ENCODE measurements around the gene IFNGR2.
"Not testable (repeated sequence)": the region's sequence is repeated elsewhere in the genome, so short reads cannot be mapped to it uniquely, and the experiment has no call there.

The IFNGR2 gene

GRCh38 chr21:33377221-33377920 lies 25.8 kb upstream of the IFNGR2 start:
- no peak for DNase-seq

GRCh38 chr21:33378081-33378480 lies 25.1 kb upstream of the IFNGR2 start:
- DNase-seq = no peak

GRCh38 chr21:33379934-33380333 lies 23.3 kb upstream of the IFNGR2 start:
- DNase-seq = not testable (repeated sequence)

GRCh38 chr21:33380483-33380998 lies 22.7 kb upstream of the IFNGR2 start:
- no peak for DNase-seq

DNA sequence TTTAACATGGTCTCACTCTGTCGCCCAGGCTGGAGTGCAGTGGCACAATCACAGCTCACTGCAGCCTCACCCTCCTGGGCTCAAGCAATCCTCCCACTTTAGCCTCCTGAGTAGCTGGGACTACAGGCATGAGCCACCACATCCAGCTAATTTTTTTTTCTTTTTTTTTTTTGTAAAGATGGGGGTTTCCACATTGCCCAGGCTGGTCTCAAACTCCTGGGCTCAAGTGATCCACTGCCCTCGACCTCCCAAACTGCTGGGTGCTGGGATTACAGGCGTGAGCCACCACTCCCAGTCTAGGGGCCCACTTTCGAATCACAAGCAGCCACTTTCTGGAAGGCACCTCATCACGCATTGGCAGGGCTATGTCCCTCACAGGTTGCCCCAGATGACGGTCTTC lies 21.8 kb upstream of the IFNGR2 start:
- DNase-seq = not testable (repeated sequence)

DNA sequence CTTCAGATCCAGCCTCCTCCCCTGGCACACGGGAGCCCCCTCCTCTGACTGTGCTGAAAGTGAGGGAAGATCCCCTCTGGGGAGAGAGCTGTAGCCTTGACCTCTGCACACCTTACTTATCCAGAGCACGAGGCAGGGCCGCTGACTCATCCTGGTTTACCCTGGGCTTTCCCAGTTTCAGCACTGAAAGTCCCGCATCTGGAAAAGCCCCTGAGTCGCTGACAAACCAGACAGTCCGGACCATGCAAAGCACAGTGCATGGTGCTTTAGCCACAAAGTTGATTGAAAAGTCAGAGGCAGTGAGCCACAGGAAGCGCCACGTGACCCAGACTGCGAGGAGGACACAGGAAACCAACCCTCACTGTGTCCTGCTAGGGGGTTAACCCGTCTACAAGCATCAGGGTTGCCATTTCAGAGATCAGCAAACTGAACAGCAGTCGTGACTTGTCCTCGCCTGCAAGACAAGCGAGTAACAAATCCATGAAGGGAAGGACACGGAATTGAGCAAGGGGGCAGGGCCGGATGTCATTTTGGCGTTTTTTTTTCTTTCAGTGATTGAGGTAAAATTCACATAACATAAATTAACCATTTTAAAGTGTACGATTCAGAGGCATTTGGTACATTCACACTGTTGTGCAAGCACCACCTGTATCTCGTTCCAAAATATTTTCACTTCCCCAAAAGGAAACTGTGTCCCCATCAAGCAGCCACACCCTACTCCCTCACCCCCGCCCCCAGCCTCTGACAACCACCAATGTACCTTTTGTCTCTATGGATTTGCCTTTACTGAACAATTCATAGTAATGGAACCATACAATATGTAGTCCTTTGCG lies 19.9 kb upstream of the IFNGR2 start:
- DNase-seq = no peak

DNA sequence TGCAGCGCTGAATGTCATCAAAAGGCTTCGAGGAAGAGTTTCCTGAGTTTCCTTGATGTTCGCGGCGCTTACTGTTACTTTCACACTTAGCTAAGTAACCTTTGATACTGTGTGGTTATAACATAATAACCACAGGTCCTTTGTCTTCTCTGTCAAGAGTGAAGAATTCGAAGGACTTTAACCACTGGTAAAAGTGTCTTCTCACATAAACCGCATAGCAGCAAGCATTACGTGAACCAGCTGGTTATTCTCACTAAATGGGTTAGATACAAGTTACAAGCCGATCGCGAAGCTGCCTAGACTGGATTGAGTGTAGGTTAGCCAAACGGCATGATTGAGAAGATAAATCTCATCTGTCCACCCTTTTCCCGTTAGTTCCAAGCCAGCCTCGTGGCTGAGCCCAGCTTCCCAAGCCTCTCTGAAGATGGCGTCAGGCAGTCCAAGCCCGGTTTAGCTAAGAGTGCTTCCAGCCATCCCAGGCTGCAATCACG lies 18.3 kb upstream of the IFNGR2 start:
- no peak for DNase-seq

DNA sequence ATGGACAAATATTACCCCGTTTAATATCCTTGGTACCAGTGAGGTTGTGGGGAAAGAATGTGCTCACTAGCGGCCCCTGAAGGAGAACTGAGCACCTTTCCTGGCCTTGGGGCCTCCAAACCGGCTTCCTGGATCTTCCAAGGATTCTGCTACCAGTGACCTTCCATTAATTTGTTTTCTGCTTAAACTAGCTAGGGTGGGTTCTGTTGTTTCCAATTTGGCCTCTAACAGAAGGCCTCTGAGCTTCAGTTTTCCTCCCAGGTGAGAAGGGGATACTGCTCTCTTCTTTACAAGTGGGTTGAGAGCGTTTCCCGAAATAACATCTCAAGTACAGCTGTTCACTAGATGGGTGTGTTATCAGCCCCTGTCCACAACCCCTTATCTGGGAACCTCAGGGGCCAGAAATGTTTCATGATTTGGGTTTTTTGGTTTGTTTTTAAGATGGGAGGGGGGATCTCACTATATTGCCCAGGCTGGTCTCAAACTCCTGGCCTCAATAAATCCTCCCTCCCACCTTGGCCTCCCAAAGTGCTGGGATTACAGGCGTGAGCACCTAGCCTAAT lies 16.9 kb upstream of the IFNGR2 start:
- no peak for DNase-seq

DNA sequence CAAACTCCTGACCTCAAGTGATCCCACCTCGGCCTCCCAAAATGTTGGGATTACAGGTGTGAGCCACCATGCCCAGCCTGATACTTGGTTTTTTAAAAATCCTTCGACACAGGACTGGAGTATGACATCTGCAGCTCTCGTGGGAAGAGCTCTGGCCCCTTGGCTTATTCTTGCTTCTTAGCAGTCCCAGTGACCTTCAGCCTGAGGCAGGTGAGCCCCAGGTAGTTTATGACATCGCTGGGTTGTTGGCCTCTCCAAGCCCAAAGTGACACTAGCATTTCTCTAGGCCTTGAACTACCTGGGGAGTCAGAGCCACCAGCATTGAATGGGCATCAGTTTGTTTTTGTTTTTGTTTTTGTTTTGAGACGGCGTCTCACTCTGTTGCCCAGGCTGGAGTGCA lies 15.9 kb upstream of the IFNGR2 start:
- DNase-seq = no peak

GRCh38 chr21:33388188-33388587 lies 15.0 kb upstream of the IFNGR2 start:
- no peak for DNase-seq

DNA sequence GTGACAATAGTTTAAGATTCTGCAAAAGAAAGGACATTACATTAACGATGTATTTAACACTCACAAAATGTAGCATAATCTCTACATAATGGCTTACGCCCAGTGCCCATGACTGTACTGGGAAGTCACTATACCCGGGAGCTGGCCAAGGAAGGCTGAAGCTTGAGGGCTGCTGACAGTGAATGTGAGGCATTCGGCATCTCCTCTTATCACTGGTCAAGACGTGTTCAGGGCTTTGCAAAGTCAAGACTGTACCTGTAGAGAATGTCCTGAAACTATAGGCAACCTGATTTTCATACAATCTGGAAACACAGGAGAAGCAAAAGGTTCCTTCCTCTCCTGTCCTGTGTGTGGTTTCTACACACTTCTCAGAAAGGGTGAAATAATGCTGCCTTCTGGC lies 12.7 kb upstream of the IFNGR2 start:
- DNase-seq = no peak

DNA sequence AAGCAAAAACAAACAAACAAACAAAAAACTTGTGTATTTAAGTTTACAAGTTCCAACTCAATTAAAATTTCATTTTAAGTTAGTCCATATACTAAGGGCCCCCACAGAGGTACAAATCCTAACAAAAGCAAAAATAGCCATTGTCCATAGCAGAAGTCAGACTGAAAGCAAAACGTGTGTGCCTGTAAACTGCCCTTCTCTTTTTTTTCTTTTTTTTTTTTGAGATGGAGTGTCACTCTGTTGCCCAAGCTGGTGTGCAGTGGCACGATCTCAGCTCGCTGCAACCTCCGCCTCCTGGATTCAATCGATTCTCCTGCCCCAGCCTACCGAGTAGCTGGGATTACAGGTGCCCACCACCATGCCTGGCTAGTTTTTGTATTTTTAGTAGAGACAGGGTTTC lies 11.6 kb upstream of the IFNGR2 start:
- DNase-seq = no peak

DNA sequence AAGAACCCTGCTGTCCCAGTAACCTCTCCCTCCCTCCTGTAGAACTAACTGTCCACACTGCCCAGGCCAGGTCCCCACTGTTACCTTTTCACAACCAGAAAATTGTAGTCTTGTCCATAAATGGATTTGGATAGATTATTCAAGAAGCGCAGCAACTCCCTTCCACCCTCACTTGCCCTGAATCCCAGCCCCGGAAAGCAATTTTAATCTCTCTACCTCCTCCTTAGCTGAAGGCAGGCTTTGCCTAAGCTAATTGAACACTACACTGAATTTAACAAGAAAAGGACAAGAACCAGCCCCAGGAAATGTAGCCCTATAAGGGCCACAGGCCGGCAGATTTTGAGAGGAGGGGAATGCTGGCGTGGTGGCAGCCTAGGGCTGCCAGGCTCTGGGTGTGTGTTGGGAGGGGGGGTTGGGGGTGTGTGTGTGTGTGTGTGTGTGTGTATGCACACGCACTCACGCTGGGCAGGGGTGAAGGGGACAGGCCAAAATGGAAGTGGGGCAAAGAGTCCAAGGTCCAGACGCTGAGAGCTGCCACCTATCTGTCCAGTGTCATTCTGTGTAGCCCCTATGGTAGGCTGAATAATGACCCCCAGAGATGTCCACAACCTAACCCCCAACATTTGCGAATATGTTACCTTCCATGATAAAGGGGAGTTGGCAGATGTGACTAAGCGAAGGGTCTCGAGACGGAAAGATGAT lies 10.8 kb upstream of the IFNGR2 start:
- DNase-seq = no peak

DNA sequence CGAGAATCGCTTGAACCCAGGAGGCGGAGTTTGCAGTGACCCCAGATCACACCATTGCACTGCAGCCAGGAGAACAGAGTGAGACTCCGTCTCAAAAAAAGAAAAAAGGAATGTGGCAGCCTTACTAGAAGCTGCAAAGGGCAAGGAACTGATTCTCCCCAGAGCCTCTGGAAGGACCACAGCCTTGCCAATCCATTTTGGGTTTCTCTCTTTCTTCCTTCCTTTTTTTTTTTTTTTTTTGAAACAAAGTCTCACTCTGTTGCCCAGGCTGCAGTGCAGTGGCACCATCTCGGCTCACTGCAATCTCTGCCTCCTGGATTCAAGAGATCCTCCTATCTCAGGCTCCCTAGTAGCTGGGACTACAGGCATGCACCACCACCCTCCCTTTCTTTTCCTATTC lies 9.9 kb upstream of the IFNGR2 start:
- DNase-seq = no peak

GRCh38 chr21:33394260-33394659 lies 9.0 kb upstream of the IFNGR2 start:
- no peak for DNase-seq

GRCh38 chr21:33395891-33396331 lies 7.3 kb upstream of the IFNGR2 start:
- DNase-seq = no peak

- no peak for DNase-seq
Measured at GRCh38 chr21:33396436-33396835, 6.8 kb upstream of the IFNGR2 start.

- DNase-seq = no peak
Measured at GRCh38 chr21:33396951-33397350, 6.3 kb upstream of the IFNGR2 start.

DNA sequence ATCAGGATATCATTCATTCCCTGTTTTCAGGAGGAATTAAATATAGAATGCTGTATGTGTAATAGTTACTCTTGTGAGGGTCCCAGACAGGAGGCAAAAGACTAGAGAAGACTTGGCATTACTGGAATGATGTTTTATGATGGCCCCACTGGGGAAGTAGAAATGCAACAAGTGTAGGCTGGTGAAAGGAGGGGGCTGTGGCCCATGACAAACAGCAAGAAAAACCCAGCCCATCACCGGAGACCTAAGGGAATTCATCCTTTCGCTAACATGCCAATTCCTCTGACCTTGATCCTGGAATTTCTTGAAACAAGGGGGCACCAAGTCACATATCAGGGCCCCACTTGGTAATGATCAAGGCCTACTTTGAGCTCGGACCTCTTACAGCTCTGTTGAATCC lies 5.5 kb upstream of the IFNGR2 start:
- no peak for DNase-seq

DNA sequence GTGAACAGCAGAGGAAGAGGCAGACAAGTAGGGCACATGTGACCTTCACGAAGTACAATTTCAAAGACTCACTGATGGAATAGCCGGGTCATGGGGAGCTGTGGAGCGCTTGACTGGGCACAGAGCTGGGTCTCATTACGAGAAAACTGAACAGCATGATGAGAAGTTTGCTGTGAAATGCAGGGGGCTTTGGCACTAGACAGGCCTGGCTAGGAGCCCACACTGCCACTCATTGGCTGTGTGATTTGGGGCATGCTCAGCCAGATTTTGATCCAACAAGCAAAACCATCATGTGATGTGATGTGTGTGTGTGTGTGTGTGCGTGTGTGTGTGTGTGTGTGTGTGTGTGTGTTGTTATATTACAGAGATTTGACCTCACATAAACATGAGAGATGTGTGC lies 4.9 kb upstream of the IFNGR2 start:
- no peak for DNase-seq

GRCh38 chr21:33401630-33401992 lies 1.6 kb upstream of the IFNGR2 start:
- no peak for DNase-seq

GRCh38 chr21:33402001-33402979 lies 923 bp upstream of the IFNGR2 start:
- DNase-seq = peak; percentile 17

All from NCI-H1436 (cell line).